NT2/D1 (cell line): ENCODE data around the gene CACNA1A.

Experiments used
- SUZ12 ChIP-seq: IDR thresholded peaks from 2 replicates; pipeline ENCODE4 v1.6.1; 2011; ENCODE audit not compliant: insufficient read length, insufficient read depth; ENCODE audit errors: extremely low read depth
- YY1 ChIP-seq: IDR thresholded peaks from 2 replicates; pipeline ENCODE4 v1.6.1; 2011; ENCODE audit not compliant: insufficient read length, insufficient read depth

GRCh38 chr19:13411899-13412298 lies 94.4 kb downstream of the CACNA1A start:
- TF ChIP-seq SUZ12 = no peak
- no peak for TF ChIP-seq YY1
